Activated B cell treated with CpG ODN at 0.5 μM for 24 hours (primary cell): ENCODE data around the gene FLRT2. TPM values are rescaled to one million over a fixed set of nuclear protein-coding genes. Genes with fewer than 3 reads are reported as not detected.

Experiments
- ATAC-seq: fragments of 200-7000 bp; cut with Tn5 transposase; one replicate; pipeline ENCODE4 v1.10.0; 2021; ENCODE audit warnings: low read depth, mild to moderate bottlenecking, moderate library complexity
- CTCF ChIA-PET: fragments of 350-600 bp; sonication (Branson Sonifier 250); formaldehyde crosslinking; loops from one replicate; lab custom pipeline; 2021; ENCODE audit warnings: antibody characterized with exemption; lab: Charles Lee
- POLR2A ChIA-PET: fragments of 350-600 bp; sonication (Branson Sonifier 250); formaldehyde crosslinking; loops from one replicate; lab custom pipeline; 2021; ENCODE audit warnings: antibody characterized with exemption; lab: Charles Lee
- DNase-seq: peaks from one replicate; pipeline ENCODE4 v3.0.0; 2022
- H3K27ac Mint-ChIP-seq: one replicate; pipeline ENCODE4 v1.8.0; 2020; ENCODE audit warnings: mixed read lengths
- H3K27me3 Mint-ChIP-seq: one replicate; pipeline ENCODE4 v1.8.0; 2021; ENCODE audit warnings: mixed read lengths
- H3K36me3 Mint-ChIP-seq: one replicate; pipeline ENCODE4 v1.8.0; 2021; ENCODE audit warnings: low read depth, mixed read lengths
- H3K4me1 Mint-ChIP-seq: one replicate; pipeline ENCODE4 v1.8.0; 2021; ENCODE audit warnings: mixed read lengths
- H3K4me3 Mint-ChIP-seq: one replicate; pipeline ENCODE4 v1.8.0; 2020; ENCODE audit warnings: mild to moderate bottlenecking, mixed read lengths
- H3K9me3 Mint-ChIP-seq: one replicate; pipeline ENCODE4 v1.8.0; 2020; ENCODE audit warnings: mixed read lengths
- intact Hi-C: fragments of 100-400 bp; cut with micrococcal nuclease; formaldehyde crosslinking; loops from one replicate; pipeline ENCODE4 v1.15.1; 2024
- total RNA-seq: library from RNA; stranded (reverse); gene quantifications from 2 replicates; pipeline ENCODE4 v1.2.3, GENCODE V29; 2022
- TF ChIP-seq, protein P1 (sequence below): fragments of 200-600 bp; IDR thresholded peaks from one replicate; pipeline ENCODE4 v1.8.0; 2022; ENCODE audit warnings: antibody characterized with exemption, mild to moderate bottlenecking

The FLRT2 gene
- total RNA-seq, 1 donor from 2014 or later, result not detected

GRCh38 chr14:85607651-85608081 is 77.7 kb downstream of the FLRT2 start:
- no peak for DNase-seq
- CTCF ChIA-PET, result no interaction called here
- intact Hi-C loops, result no loop called here
- H3K27ac Mint-ChIP-seq, result no peak overlapping the region
- no peaks in the 10 kb centered on the region for H3K27me3 Mint-ChIP-seq
- peaks cover 6% of the 10 kb centered on the region for H3K9me3 Mint-ChIP-seq
- TF ChIP-seq, protein P1, sequence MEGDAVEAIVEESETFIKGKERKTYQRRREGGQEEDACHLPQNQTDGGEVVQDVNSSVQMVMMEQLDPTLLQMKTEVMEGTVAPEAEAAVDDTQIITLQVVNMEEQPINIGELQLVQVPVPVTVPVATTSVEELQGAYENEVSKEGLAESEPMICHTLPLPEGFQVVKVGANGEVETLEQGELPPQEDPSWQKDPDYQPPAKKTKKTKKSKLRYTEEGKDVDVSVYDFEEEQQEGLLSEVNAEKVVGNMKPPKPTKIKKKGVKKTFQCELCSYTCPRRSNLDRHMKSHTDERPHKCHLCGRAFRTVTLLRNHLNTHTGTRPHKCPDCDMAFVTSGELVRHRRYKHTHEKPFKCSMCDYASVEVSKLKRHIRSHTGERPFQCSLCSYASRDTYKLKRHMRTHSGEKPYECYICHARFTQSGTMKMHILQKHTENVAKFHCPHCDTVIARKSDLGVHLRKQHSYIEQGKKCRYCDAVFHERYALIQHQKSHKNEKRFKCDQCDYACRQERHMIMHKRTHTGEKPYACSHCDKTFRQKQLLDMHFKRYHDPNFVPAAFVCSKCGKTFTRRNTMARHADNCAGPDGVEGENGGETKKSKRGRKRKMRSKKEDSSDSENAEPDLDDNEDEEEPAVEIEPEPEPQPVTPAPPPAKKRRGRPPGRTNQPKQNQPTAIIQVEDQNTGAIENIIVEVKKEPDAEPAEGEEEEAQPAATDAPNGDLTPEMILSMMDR, result no peak
- ATAC-seq, result no peak
- H3K4me3 Mint-ChIP-seq, result no peak overlapping the region
- POLR2A ChIA-PET, result no interaction called here
- H3K36me3 Mint-ChIP-seq, result no peaks in the 10 kb centered on the region
- no peaks in the 10 kb centered on the region for H3K4me1 Mint-ChIP-seq

DNA sequence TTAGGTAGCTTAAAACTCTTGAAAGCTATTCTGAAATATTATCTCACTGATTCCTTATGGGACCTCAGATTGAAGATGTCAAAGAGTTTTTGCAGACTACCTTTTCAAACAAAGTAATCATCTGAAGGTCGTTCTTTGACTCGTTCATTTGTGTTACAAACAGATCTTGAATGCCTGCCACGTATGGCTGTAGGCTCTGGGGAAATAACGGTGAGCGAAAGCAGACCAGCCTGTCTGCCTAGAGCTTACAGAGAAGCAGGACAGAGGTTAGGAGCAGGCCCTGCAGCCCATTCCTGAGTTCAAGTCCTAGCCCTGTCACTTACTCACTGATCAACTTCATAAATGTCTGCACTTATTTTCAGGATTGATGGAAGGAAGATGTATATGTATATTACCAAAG is 83.6 kb downstream of the FLRT2 start:
- Mint-ChIP-seq H3K36me3 (no peaks in the 10 kb centered on the region), H3K27ac (no peak overlapping the region), H3K9me3 (peaks cover 4% of the 10 kb centered on the region), H3K27me3 (no peaks in the 10 kb centered on the region), H3K4me1 (no peaks in the 10 kb centered on the region), H3K4me3 (no peak overlapping the region)
- DNase-seq (no peak), ATAC-seq (no peak)
- ChIA-PET CTCF (no interaction called here), POLR2A (no interaction called here)
- intact Hi-C loops, result no loop called here
- TF ChIP-seq, protein P1, result no peak

DNA sequence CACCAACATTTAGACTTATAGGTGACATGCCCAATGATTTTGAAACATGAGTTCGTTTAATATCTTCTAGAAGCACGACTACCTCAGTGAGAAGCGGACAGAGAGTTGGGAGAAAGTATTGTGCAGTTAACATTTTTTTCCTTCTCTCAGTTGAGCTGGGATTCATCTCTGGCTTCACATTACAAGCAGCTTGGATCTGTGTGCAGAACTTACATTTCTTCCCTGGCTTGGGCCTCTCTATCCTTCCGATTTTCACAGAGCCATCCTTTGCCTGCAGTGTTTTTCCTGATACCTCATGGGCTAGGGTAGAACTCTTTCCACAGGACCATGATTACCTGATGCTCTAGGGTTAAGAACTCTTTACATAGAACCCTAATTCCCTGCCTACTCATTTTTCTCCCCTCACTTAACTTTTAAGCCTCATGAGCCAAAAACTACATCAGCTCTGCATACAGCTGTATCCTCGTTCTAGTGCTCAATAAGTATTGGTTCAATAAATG is 86.5 kb downstream of the FLRT2 start:
- ATAC-seq (no peak), DNase-seq (no peak)
- peaks cover 2% of the 10 kb centered on the region for H3K9me3 Mint-ChIP-seq
- TF ChIP-seq, protein P1, result no peak
- H3K27me3 Mint-ChIP-seq, result no peaks in the 10 kb centered on the region
- POLR2A ChIA-PET, result no interaction called here
- H3K4me3 Mint-ChIP-seq, result no peak overlapping the region
- no peaks in the 10 kb centered on the region for H3K4me1 Mint-ChIP-seq
- CTCF ChIA-PET, result no interaction called here
- no peaks in the 10 kb centered on the region for H3K36me3 Mint-ChIP-seq
- no peak overlapping the region for H3K27ac Mint-ChIP-seq
- intact Hi-C loops, result no loop called here

DNA sequence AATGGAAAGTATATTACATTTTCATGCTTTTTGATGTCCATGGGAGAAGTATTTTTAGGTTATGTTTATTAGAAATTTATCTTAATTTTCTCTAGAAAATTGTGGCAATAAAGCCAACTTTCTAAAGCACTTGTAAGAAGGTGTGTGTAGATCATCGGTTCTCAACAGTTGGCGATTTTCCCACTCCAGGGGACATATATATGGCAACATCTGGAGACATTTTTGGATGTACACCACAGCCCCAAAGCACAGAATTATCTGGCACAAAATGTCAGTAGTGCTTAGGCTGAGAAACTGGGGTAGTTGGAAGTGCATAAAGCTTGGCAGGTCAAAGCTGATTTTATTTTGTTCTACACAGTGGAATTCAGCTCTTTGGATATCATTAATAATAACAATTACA is 86.9 kb downstream of the FLRT2 start:
- no peaks in the 10 kb centered on the region for H3K27me3 Mint-ChIP-seq
- peaks cover 2% of the 10 kb centered on the region for H3K9me3 Mint-ChIP-seq
- intact Hi-C loops, result no loop called here
- H3K27ac Mint-ChIP-seq, result no peak overlapping the region
- TF ChIP-seq, protein P1, result no peak
- DNase-seq, result no peak
- ChIA-PET CTCF (no interaction called here), POLR2A (no interaction called here)
- no peaks in the 10 kb centered on the region for H3K36me3 Mint-ChIP-seq
- no peaks in the 10 kb centered on the region for H3K4me1 Mint-ChIP-seq
- no peak for ATAC-seq
- no peak overlapping the region for H3K4me3 Mint-ChIP-seq

DNA sequence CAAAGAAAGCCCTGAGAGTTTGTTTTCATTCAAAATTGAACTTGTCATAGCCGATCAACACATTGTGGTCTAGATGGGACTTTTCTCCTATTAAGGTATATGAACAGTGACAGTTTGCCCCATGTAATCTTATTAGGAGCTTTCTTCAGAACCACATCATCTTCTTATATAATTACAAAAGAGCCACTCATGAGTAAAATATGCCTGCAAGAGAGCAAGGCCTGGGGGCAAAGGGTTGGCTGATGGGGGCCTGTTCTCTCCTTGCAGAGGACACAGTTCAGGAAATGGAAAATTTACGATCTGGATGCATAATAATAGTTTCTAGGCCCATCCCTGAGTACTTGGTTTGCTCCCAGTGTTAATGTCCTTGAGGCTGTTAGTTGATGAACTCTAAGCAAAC is 87.8 kb downstream of the FLRT2 start:
- TF ChIP-seq, protein P1, result no peak
- Mint-ChIP-seq H3K27ac (no peak overlapping the region), H3K27me3 (no peaks in the 10 kb centered on the region), H3K36me3 (no peaks in the 10 kb centered on the region), H3K4me3 (no peak overlapping the region), H3K9me3 (peaks cover 2% of the 10 kb centered on the region), H3K4me1 (no peaks in the 10 kb centered on the region)
- no peak for ATAC-seq
- ChIA-PET CTCF (no interaction called here), POLR2A (no interaction called here)
- no peak for DNase-seq
- intact Hi-C loops, result no loop called here
